NCI-H128 (cell line): ENCODE measurements around the gene MYO1F.
"Not testable (repeated sequence)": the region's sequence is repeated elsewhere in the genome, so short reads cannot be mapped to it uniquely, and the experiment has no call there.

ENCODE experiments used
- DNase-seq: peaks from one replicate; lab custom pipeline; 2025; ENCODE audit not compliant: unreplicated experiment; lab: John Stamatoyannopoulos, UW

MYO1F gene

GRCh38 chr19:8577247-8577646 is at the start of gene MYO1F:
MYO1F (minus strand) TSS chr19:8577442; CDS start chr19:8577309, 133 bp downstream.
- DNase-seq = no peak

- no peak for DNase-seq
Measured at GRCh38 chr19:8626842-8627241, 49.6 kb upstream of the MYO1F start.

- DNase-seq = not testable (repeated sequence)
Measured at GRCh38 chr19:8622886-8623285, 45.6 kb upstream of the MYO1F start.

GRCh38 chr19:8618751-8619150 is 41.5 kb upstream of the MYO1F start:
- no peak for DNase-seq

- DNase-seq = no peak
Measured at GRCh38 chr19:8617984-8618383, 40.7 kb upstream of the MYO1F start.

GRCh38 chr19:8617325-8617724 is 40.1 kb upstream of the MYO1F start:
- DNase-seq = not testable (repeated sequence)

- DNase-seq = no peak
Measured at GRCh38 chr19:8616861-8617260, 39.6 kb upstream of the MYO1F start.

GRCh38 chr19:8615813-8616596 is 38.8 kb upstream of the MYO1F start:
- DNase-seq = no peak

GRCh38 chr19:8615024-8615423 is 37.8 kb upstream of the MYO1F start:
- DNase-seq = no peak

GRCh38 chr19:8614455-8614854 is 37.2 kb upstream of the MYO1F start:
- DNase-seq = no peak

- DNase-seq = no peak
Measured at GRCh38 chr19:8612807-8613171, 35.5 kb upstream of the MYO1F start.

- DNase-seq = no peak
Measured at GRCh38 chr19:8611877-8612806, 34.9 kb upstream of the MYO1F start.

GRCh38 chr19:8611391-8611876 is 34.2 kb upstream of the MYO1F start:
- DNase-seq = no peak

GRCh38 chr19:8610936-8611300 is 33.7 kb upstream of the MYO1F start:
- no peak for DNase-seq

- DNase-seq = no peak
Measured at GRCh38 chr19:8610041-8610935, 33.0 kb upstream of the MYO1F start, which contains the start of gene ADAMTS10. ADAMTS10 (minus strand) TSS chr19:8610715; CDS start chr19:8605710, 5,005 bp downstream.

GRCh38 chr19:8609279-8610040 is 32.2 kb upstream of the MYO1F start:
- DNase-seq = no peak

- DNase-seq = no peak
Measured at GRCh38 chr19:8608941-8609278, 31.7 kb upstream of the MYO1F start.

GRCh38 chr19:8607386-8607785 is 30.1 kb upstream of the MYO1F start:
- no peak for DNase-seq

GRCh38 chr19:8605514-8605913 is 28.3 kb upstream of the MYO1F start:
- no peak for DNase-seq

- DNase-seq = no peak
Measured at GRCh38 chr19:8601796-8602195, 24.6 kb upstream of the MYO1F start.
